Glomerular endothelial cell (primary cell): ENCODE results near the gene CLPSL1. TPM values are rescaled to one million over a fixed set of nuclear protein-coding genes. Genes with fewer than 3 reads are reported as not detected.

Experiments
- total RNA-seq: library from RNA; depleted of rRNA; stranded (reverse); fragments of >200 nt; gene quantifications from 2 replicates; pipeline ENCODE4 v1.2.3, GENCODE V29; 2015

CLPSL1 gene
- total RNA-seq, 1 donor from 2014 or later, result not detected

Other genes starting within 250 kb of the CLPSL1 start
- 22.5 and 22.9 TPM in 2 replicates for gene FKBP5, start 92.1 kb upstream of the CLPSL1 start, total RNA-seq
- gene ARMC12, start 44.0 kb upstream of the CLPSL1 start, total RNA-seq, result not detected in 2 replicates
- not detected in 2 replicates for gene CLPSL2, start 4.4 kb upstream of the CLPSL1 start, total RNA-seq
- not detected in 2 replicates for gene CLPS, start 16.3 kb downstream of the CLPSL1 start, total RNA-seq
- not detected in 2 replicates for gene LHFPL5, start 24.3 kb downstream of the CLPSL1 start, total RNA-seq
- gene SRPK1, start 140.1 kb downstream of the CLPSL1 start, total RNA-seq, result 61.3 and 64.0 TPM in 2 replicates
- not detected in 2 replicates for gene SLC26A8, start 243.6 kb downstream of the CLPSL1 start, total RNA-seq
- 32.5 and 46.1 TPM in 2 replicates for gene MAPK14, start 246.8 kb downstream of the CLPSL1 start, total RNA-seq